CD4-positive, alpha-beta T cell treated with Interferon alpha-2 for 1 hour (primary cell): Measurements from ENCODE around the gene NAV2.
"Not testable (repeated sequence)": the region's sequence is repeated elsewhere in the genome, so short reads cannot be mapped to it uniquely, and the experiment has no call there.

ENCODE experiments used
- DNase-seq, 2 donors: peaks; one replicate each; pipeline ENCODE4 v3.0.0-alpha.2; 2020 to 2022

The NAV2 gene

DNA sequence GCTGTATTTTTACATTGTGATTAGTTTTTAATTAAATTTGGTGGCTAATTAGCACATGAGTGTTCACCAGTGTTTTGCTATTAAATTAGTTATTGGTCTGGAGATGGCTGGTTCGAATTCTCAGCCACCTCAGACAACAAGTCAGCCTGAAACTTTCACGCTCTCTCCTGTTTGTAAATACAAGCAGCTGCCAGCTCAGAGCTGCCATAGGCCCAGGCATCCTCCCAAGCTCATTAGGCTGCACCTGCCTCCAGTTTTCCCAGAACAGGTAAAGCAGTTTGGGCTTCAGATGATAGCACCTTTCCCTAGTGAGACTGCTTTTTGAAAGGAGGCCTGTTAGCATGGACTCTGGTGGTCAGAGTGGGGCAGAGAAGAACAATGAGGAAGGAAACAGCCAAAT is 156.8 kb downstream of the NAV2 start:
- DNase-seq: no peak

DNA sequence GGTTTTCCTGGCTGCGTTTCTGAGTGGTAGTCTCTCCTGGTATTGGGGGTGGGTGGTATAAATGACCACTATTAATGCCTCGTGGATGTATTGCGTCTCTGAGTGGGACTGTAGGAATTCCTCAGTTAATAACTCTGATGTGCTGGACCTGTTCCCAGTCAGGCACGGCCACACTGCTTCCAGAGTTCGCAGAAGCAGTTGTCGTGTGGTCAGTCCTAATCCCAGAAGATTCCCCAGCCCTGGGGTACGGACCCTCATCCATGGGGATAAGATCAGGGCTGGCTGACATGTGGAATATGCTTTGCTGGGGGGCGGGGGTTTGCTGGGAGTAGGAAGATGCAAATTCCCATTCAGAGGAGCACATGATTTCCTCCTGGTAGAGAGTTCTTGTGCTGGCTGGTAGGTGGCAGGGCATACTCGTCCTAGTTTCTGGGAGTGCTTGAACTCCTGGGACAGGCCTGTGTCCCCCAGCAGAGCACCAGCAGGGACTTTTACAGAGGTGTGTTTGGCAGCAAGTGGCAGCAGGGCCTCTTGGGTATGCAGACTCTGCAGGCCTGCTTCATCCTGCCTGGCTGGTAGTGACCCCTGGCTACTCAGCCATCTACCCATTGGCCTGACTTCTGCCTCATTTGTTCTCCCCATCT is 157.4 kb downstream of the NAV2 start:
- no peak for DNase-seq

DNA sequence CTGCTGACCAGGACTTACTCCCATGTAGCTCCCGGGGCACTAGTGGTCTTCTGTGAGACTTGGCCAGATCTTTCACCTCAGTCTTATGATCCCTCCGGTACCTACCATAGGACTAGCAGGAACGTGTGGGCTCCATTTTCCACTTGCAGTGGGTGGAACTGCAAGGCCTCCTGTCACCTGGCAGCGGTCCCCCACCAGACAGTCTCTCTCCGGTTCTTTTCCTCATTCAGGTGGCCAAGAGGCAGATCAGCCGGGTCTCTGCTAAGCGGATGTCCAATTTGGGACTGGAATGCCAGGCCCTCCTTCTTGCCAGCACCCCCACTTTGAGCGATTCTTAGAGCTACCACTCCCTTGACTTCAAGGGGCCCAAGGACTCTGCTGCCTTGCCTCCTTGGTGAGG is 158.9 kb downstream of the NAV2 start:
- DNase-seq: no peak

DNA sequence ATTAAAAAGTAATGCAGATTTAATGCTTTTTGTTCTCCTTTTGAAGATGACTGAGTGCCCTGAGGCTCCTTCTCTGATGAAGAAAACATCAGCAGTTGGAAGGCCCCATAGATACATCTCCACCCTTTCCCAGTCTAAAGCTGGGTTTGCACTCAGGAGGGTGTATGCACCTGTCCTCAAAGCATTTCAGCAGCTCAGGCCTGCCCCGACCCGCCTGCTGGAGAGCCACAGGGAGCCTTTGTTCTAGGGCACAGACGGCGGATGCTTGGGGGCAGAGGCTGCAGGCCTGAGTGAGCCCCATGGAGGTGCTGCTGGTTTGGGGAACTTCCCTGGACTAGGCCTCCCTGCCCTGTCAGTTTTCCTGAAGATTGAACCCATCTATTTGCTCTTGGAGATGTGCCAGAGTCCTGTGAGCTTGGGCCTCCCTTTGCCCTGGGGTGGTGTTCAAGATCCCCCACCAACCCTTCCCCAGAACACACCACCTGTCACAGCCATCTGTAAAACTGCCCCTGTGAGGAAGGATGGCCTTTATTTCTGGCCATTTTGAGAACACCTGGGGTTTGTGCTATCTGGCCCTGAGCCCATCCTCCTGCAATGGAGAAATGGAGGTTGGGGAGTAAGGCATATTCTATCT is 160.0 kb downstream of the NAV2 start:
- DNase-seq: no peak

DNA sequence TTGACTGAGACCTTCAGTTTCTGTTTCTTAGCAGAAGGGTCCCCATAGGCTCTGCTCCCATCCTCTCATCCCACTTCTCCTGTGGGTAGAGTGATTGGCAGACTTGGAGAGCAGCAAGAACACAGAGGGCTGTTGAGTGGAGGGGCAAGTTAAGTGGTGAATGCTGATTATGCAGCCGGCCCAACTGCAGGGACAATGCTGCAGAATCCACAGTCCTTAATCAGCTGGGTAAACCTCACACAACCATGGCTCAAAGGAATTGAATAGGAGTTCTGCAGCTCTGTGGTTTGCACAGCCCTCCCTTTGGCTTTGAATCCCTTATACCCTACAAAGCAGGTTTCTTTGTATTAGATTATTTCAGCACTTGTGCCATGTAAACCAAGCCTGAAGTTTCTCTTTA is 161.1 kb downstream of the NAV2 start:
- DNase-seq: no peak

DNA sequence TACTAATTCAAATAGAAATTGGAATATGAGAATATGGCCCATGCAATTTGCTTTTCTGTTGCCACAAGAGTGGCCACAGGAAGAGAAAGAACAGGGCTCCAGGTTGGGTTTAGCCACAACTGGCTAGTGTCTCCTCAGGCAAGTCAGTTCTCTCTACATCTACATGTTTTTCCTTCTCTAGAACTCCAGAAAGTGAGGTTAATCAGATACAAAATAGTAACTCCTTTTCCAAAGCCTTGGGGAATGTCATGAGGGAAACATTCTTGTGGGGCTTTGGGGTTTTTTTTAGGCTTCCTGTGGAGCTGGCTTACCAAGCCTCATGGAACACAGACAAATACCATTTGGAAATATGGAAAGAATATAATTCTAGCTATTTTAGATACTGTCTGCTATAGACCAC is 161.6 kb downstream of the NAV2 start:
- no peak for DNase-seq

DNA sequence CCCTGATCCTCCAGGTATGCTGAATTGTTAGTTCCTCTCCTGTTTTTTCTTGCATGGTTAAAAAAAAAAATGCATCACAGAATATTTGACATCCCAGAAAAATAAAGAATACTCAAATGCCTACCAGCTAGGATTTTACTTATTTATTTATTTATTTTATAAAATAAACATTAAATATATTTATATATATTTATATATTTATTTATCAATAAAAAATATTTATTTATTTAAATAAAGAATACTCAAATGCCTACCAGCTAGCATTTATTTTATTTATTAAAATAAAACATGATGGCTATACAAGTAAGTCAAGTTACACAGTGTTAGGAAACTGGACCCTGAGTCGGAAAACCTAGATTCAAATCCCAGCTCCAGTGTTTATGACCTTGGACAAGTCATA is 164.1 kb downstream of the NAV2 start:
- DNase-seq: no peak

DNA sequence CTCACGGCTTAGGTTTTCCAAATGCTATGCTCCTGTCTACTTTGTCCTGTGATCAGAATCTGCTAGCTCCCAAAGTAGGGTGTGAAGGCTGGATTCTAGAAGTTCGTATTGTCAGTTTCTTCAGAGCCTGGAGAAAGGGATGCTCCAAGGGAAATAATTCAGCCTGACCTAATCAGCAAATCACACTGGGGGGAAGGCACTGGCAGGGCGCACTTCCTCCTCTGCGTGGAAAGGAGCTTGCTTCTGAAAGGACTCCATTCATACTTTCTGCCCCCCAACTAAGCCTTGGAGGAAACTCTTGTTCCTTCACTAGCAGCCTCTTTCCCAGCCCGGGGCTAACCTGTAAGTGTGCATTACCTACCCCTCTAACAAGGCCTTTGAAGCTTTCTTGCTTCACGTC is 165.9 kb downstream of the NAV2 start:
- DNase-seq: no peak

DNA sequence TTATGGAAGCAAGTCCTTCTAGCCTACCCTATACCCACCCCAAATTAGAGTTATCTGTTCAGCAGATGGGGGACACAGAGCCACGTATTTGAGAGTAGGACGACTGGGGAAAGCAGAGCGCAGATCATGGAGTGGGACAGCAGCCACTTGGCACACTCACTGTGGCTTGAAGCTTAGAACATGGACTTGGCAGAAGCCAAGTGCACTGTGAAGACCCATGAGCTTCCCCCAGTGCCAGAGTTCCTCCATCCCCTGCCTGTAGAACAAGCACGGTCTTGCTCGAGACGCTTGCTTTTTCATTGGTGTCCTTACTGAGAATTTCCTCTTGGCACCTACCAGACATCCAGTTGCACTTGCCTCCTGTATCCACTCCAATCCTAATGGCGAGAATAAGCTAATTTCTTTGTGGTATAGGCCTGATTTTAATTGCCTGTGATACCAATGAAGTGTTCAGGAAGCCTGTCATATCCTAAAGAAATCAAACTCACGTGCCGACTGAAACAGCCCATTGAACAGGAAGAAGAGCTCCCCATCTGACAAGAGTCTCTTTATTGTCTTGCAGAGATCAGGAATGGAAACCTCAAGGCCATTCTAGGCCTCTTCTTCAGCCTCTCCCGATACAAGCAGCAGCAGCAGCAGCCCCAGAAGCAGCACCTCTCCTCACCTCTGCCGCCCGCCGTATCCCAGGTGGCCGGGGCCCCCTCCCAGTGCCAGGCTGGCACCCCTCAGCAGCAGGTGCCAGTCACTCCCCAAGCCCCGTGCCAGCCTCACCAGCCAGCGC is 166.9 kb downstream of the NAV2 start:
- DNase-seq: no peak

DNA sequence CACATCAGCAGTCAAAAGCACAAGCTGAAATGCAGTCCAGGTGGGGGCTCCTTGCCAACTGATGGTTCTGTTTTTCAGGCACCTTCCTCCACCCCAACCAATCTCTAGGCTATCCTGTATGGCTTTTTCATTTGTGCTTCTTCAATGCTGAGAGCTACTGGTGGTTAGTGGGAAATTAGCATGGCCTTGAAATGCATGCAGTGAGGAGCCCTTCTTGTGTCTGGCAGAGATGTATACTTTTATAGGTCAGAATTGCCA is 167.4 kb downstream of the NAV2 start:
- no peak for DNase-seq

DNA sequence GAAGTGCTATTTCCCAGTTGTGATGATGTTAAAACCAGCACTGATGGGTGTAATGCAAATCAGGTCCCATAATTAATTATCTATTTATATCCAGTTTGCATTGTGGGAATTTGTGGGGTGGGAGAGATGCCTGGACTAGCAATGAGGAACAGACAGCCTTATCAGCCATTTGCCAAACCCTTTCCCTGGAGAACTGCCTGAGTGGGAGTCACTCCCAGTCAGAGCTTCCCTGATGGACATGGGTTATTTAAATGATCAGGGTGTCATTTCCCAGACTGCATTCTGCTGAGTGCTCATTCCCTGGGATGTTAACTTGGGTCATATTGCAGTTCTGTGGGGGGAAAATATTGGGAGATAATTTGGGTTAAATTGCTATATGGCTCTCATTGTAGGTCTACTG is 168.5 kb downstream of the NAV2 start:
- no peak for DNase-seq

DNA sequence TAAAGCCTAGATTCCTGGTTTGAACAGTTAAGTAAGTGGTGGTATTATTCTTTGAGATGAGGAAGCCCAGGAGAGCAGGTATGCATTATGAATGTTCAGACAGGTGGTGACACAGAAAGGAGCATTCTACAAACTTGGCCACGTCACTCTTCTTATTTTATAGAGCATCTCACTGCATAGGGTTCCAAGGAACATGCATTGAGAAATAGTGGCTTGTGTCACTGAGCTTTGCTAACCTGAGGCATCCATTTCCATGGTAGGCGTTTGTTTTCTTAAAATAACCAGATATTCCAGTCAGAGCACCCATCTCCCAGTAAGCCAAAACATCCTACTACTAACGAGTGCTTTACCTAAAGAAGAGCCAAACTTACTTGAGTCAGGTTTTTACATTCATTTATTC is 169.7 kb downstream of the NAV2 start:
- no peak for DNase-seq

DNA sequence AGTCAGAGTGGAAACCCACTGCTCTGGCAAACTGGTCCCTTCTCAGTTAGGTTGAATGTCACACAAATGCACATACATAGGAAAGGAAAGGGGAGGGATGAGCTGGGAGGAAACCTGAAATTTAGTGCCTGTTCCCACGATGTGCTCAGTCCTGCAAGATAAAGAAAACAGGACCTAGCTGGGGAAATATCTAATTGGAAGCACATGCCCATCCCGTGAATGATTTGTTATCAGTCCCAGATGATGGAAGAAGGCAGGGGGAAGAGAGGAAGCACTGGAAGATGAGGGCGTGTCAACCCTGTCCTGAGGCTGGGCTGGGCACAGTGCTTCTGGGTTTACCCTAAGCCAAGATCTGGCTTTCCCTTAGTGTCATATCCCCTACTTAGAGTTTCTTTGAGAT is 173.9 kb downstream of the NAV2 start:
- no peak for DNase-seq

DNA sequence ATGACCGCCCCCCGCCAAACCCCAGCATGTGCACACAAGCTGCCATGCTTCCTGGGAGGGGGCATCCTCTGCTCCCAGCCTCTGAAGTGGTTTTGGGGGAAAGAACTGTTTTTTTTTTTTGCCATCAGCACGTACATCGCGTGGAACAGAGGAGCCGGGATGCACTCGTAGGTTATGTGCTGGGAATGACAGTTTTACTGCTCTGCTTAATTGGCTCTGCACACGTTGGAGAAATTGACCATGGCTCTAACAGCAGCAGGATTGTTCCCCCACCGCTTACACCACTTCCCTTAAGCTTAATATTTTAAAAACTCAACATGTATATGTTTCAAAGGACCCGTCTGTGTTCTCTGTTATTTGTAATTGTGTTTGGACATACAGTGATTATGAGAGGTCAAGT is 175.2 kb downstream of the NAV2 start:
- no peak for DNase-seq

DNA sequence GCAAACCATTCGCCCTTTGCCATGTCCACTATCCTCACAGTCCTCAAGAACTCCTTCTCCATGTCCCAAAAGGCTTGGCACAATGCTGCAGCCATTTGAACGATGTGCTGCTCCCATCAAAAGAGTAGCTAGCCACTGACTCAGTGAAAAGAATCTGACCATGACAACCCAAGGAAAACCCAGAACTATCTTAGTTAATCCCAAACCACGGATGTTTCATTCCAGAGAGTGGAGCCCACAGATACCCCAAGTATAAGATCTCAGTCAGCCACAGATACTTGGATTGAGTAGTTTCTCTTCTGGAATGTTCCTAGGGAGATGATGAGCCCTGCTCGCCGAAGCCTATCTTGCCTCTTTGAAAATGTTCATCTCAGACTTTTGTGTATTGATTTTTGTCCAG is 176.9 kb downstream of the NAV2 start:
- no peak for DNase-seq

DNA sequence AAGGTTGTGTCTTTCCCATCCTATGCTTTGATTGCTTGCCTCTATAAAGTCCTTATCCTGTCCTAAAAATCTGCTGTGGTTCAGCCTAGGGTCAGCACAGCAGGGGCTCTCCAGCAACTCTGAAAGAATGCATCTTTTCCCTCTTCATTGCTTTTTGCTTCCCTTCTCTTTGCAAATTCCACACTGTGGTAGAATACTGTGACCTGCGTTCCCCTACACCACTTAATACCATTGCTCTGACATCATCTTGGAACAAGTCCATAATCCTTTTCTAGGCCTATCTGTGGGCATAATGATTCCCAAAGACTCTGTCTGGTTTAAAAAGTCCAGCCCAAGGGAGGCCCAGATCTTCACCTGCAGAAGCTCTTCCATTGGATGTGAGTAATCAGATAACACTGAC is 177.7 kb downstream of the NAV2 start:
- no peak for DNase-seq

DNA sequence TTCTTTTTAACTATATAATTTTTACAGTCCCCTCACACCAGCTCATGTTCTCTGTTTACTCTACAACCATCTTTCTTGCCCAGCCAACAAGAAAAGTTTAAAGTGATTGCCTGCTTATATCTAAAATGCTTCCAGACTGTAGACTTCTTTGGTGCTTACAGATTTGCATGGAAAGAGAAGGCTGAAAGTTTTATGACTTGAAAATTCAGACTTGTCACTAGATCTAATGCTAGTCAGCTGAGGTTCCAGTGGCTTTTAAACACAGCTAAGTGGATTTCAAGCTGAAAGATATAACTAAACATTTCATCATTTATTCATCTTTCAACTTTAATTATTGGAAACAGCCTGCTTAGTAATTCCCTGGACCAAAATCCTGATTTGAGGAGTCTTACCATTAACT is 178.4 kb downstream of the NAV2 start:
- DNase-seq: no peak

DNA sequence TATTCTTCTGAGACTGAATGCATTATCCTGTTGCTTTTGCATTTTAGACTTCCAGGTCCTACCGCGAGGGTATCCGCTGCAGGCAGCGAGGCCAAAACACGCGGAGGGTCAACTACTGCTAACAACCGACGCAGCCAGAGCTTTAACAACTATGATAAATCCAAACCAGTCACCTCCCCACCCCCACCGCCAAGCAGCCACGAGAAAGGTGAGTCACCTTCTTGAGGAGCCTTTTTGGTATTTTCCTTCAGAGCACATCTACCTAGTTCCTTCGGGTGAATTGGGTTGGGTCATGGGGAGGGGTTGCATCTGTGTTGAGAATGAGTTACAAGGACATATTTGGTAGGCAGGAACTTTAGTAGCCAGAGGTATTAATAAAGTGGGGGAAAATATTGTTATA is 179.8 kb downstream of the NAV2 start:
- DNase-seq: no peak

DNA sequence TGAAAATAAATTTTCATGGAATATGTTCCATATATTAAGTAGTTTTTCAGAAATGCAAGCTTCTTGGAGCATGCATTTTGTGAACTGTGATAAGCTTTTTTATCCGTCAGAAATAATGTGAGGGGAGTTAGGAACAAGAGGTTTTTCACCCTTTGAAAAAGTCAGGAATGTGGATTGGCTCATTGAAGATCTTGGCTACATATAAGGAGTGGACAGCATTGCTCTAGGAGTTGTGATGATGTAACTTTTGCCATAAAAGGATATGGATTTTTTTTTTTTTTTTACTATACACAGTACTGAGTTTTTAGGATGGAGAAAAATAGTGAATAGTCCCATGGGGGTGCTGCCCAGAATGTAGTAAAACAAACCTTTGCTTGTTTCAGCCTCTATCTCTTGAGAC is 180.2 kb downstream of the NAV2 start:
- DNase-seq: no peak

DNA sequence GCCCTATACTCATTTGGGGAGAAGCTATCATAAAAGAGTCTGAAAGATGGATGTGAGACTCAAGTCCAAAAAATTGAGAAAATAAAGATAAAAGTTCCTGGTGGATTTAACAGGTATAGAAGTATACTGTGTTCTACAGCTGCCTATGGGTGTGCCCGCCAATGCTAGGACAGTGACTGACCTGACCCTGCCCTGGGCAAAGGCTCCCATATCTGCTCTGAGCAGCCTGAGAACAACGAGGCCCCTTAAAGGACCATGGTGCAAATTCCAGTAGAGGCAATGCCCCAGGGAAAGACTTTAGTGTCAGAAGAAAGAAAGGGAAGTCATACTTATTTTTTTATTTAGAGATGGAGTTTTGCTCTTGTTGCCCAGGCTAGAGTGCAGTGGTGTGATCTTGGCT is 181.8 kb downstream of the NAV2 start:
- DNase-seq: no peak

DNA sequence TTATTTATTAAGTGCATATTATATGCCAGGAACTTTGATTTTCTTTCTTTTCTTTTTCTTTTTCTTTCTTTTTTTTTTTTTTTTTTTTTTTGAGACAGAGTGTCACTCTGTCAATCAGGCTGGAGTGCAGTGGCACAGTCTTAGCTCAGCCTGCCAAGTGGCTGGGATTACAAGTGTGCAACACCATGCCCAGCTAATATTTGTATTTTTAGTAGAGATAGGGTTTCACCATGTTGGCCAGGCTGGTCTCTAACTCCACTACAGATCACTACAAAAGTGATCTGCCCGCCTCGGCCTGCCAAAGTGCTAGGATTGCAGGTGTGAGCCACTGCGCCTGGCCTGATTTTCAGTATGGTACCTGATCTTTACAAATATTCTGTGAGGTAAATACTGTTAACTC is 182.4 kb downstream of the NAV2 start:
- not testable (repeated sequence) for DNase-seq

DNA sequence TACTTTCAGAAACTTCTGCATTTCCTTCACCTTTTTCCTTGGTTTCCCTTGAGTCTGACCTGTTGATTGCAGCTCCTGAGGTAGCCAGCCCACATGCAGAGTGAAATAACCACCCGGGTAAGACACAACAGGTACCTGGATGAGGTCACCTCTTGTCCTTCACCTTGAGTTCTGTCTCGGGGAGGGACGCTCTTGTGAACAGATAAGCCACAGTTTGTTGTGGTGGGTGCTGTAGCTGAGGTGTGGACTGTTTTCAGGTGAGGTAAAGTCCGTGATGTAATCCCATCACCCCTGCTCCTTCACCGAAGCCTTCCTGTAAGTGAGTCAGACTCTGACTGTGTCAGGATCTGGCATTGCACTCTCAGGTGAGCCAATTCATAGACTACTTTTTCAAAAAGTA is 183.1 kb downstream of the NAV2 start:
- no peak for DNase-seq

DNA sequence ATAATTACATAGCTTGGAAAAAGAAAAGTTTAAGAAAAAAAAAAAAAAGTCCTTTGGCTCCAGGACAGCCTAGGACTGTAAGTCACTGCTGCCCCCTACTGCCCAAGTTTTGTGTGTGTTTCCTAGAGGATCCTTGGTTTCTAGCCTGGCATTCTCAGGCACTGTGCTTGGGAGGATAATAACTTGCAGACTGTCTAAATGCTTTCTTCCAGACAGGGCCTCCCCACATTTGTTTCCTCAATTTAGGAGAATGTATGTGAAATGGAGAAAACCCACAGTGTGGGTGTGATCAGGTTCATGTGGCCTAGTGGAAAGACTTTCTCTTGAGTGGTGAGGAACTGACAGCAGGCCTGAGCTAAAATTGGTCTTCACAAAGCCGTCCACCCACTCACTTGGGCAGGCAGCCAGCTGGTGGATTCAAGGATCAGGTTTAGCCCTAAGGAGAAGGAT is 191.0 kb downstream of the NAV2 start:
- DNase-seq: peak; percentile 2 to 34

DNA sequence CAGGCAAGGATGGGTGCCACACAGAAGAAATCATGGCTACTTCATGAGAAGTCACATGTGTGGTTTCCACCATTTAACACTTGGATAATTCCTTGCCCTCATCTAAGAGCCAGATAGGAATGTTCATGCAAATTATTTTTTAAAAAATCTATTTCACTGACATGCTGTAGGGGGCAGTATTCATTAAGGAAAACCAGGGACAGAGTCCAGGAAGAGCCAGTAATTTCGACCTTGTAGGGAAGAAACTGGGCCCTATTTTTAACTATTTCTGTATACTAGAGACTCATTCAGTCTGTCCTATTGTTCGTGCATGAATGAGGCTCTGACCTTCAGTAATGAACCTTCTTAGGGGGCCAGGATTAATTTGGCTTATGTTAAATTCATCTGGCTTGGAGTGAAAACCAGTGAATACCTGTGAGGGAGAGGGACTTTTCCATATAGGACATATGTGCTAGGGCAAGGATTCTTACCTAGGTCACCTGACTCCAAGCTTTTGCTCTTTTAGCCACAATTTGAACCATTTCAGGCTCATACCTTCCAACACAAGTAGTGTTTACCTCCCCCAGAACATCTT is 192.7 kb downstream of the NAV2 start:
- no peak for DNase-seq
